Neural crest cell (in vitro differentiated cells): ENCODE measurements around the gene PRR19. TPM values are rescaled to one million over a fixed set of nuclear protein-coding genes. Genes with fewer than 3 reads are reported as not detected.

Source experiments
- DNase-seq: peaks from one replicate; pipeline ENCODE4 v3.0.0; 2021; ENCODE audit warnings: low read depth, mixed read lengths, low spot score
- H3K27ac Mint-ChIP-seq: one replicate; pipeline ENCODE4 v1.8.0; 2021; ENCODE audit warnings: mild to moderate bottlenecking, mixed read lengths; ENCODE audit not compliant: unreplicated experiment
- H3K27me3 Mint-ChIP-seq: 2 replicates; pipeline ENCODE4 v1.8.0; 2021; ENCODE audit warnings: low read depth, mild to moderate bottlenecking, mixed read lengths
- H3K36me3 Mint-ChIP-seq: 2 replicates; pipeline ENCODE4 v1.8.0; 2021; ENCODE audit warnings: low read depth, mild to moderate bottlenecking, mixed read lengths
- H3K4me1 Mint-ChIP-seq: 2 replicates; pipeline ENCODE4 v1.8.0; 2021; ENCODE audit warnings: mixed read lengths
- H3K4me3 Mint-ChIP-seq: one replicate; pipeline ENCODE4 v1.8.0; 2021; ENCODE audit warnings: mild to moderate bottlenecking, mixed read lengths
- H3K9me3 Mint-ChIP-seq: 2 replicates; pipeline ENCODE4 v1.8.0; 2021; ENCODE audit warnings: mixed read lengths
- total RNA-seq: library from RNA; stranded (reverse); gene quantifications from 2 replicates; pipeline ENCODE4 v1.2.1, GENCODE V29; 2021
- TF ChIP-seq, protein P1 (sequence below): fragments of 200-600 bp; sonication (generic); conservative IDR thresholded peaks from 2 replicates; pipeline ENCODE4 v1.5.0; 2021; ENCODE audit warnings: antibody characterized with exemption, mild to moderate bottlenecking

The PRR19 gene
- total RNA-seq, 1 donor from 2014 or later, result 2.8 TPM

GRCh38 chr19:42267644-42268141, 34.2 kb upstream of the PRR19 start:
- H3K4me3 Mint-ChIP-seq, result no peak overlapping the region
- H3K9me3 Mint-ChIP-seq, result no peaks in the 10 kb centered on the region
- no peaks in the 10 kb centered on the region for H3K27me3 Mint-ChIP-seq
- no peak for DNase-seq
- H3K4me1 Mint-ChIP-seq, result peaks cover 23% of the 10 kb centered on the region
- TF ChIP-seq, protein P1, sequence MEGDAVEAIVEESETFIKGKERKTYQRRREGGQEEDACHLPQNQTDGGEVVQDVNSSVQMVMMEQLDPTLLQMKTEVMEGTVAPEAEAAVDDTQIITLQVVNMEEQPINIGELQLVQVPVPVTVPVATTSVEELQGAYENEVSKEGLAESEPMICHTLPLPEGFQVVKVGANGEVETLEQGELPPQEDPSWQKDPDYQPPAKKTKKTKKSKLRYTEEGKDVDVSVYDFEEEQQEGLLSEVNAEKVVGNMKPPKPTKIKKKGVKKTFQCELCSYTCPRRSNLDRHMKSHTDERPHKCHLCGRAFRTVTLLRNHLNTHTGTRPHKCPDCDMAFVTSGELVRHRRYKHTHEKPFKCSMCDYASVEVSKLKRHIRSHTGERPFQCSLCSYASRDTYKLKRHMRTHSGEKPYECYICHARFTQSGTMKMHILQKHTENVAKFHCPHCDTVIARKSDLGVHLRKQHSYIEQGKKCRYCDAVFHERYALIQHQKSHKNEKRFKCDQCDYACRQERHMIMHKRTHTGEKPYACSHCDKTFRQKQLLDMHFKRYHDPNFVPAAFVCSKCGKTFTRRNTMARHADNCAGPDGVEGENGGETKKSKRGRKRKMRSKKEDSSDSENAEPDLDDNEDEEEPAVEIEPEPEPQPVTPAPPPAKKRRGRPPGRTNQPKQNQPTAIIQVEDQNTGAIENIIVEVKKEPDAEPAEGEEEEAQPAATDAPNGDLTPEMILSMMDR, result no peak
- no peaks in the 10 kb centered on the region for H3K36me3 Mint-ChIP-seq
- no peak overlapping the region for H3K27ac Mint-ChIP-seq

- peak; percentile 97 for DNase-seq
- no peaks in the 10 kb centered on the region for H3K9me3 Mint-ChIP-seq
- H3K27ac Mint-ChIP-seq, result no peak overlapping the region
- peaks cover 23% of the 10 kb centered on the region for H3K4me1 Mint-ChIP-seq
- TF ChIP-seq, protein P1, result no peak
- no peaks in the 10 kb centered on the region for H3K36me3 Mint-ChIP-seq
- H3K27me3 Mint-ChIP-seq, result no peaks in the 10 kb centered on the region
- no peak overlapping the region for H3K4me3 Mint-ChIP-seq
Observed at GRCh38 chr19:42268142-42268703, 33.7 kb upstream of the PRR19 start.

DNA sequence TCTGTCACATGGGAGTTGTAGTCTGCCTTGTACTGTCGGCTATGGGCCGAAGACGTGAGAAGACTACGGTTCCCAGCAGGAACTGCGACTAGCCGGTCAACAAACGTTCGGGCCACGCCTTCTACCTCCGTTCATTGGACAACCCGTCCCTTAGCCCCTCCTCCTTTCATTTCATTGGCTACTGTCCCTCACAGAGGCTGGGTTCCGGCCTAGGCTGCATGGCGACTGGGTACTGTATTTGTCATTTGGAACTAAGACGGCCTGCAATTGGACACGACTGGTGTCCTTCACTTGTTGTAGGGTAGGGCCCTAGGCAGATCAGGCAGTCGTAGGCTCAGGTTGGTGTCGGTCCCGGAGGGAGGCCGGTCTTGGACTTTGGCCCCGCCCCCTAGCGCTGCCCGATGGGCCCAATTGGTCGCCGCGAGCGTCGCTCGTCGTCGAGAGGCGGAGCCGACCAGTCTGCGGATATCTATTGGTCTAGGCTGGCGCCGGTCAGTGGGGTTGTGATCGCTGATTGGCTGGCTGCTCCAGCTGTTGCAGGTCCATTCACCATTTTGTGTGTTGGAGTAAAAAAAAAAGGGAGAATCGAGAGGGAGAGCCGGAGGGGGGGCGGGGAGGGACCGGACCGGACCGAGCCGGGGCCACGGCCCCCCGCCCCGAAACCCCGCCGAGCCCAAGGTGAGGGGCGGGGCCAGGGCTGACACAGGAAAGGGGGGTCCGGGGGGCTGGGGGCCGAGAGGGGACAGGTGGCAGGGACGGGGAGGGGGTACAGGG, 33.0 kb upstream of the PRR19 start, which contains the start of gene CIC:
CIC (plus strand) TSS at position 549 of the 774 bp plus-strand sequence. CDS start 2,532 bp downstream, outside the sequence.
- Mint-ChIP-seq H3K36me3 (no peaks in the 10 kb centered on the region), H3K27me3 (no peaks in the 10 kb centered on the region), H3K4me3 (peak within 1 kb of the TSS; percentile 87), H3K9me3 (no peaks in the 10 kb centered on the region), H3K4me1 (peaks cover 23% of the 10 kb centered on the region), H3K27ac (peak within 1 kb of the TSS; percentile 19)
- DNase-seq, result peak; percentile 98
- TF ChIP-seq, protein P1, result no peak

- no peak for DNase-seq
- Mint-ChIP-seq H3K4me3 (peak overlapping the region; percentile 87), H3K27me3 (no peaks in the 10 kb centered on the region), H3K36me3 (no peaks in the 10 kb centered on the region), H3K9me3 (no peaks in the 10 kb centered on the region), H3K27ac (peak overlapping the region; percentile 19), H3K4me1 (peaks cover 23% of the 10 kb centered on the region)
- TF ChIP-seq, protein P1, result no peak
Observed at GRCh38 chr19:42269478-42270345, 32.2 kb upstream of the PRR19 start.

DNA sequence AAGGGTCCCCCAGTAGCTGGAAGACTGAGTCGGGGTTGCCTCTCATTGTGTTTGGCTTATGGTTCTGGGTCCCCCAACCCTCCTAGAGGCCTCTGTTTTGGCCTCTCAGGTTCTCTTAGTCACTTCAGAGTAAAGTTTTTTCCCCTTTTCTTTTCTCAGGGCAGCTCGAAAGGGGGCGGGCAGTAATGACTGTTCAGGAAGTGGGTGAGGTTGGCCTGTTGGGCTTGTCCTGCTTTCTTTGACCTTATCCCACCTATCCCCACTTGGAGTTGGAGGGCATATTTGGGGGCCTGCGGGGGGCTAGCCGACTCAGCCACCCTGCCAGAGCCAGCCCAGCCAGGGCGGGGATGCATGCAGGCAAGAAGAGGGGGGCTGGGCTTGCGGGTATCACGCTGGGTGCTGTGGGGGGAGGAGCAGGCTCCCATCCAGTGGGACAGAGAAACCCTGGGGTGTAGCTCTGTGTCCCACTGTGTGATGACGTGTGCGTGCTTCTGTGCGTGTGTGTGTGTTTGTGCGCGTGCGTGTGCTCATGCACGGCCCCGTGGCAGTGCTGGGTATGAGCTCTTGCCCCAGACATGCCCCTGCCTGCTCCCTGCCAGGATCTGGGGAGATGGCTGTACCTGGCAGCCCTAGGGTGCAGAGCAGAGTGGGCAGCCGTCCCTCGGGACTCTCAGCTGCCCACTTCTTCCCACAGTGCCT, 31.4 kb upstream of the PRR19 start:
- H3K27ac Mint-ChIP-seq, result peak overlapping the region; percentile 50
- no peak for DNase-seq
- no peaks in the 10 kb centered on the region for H3K9me3 Mint-ChIP-seq
- H3K36me3 Mint-ChIP-seq, result no peaks in the 10 kb centered on the region
- peaks cover 23% of the 10 kb centered on the region for H3K4me1 Mint-ChIP-seq
- H3K4me3 Mint-ChIP-seq, result peak overlapping the region; percentile 87
- no peaks in the 10 kb centered on the region for H3K27me3 Mint-ChIP-seq
- TF ChIP-seq, protein P1, result no peak
